HG03135 (cell line): Measurements from ENCODE around the gene OR10C1.
"Not testable (repeated sequence)": the region's sequence is repeated elsewhere in the genome, so short reads cannot be mapped to it uniquely, and the experiment has no call there.

Experiments
- ATAC-seq: cut with Tn5 transposase; IDR thresholded peaks from one replicate; pipeline ENCODE4 v1.9.1; 2021; ENCODE audit warnings: mild to moderate bottlenecking, moderate library complexity; ENCODE audit not compliant: unreplicated experiment

The OR10C1 gene

GRCh38 chr6:29439006-29439405 is at the start of gene OR10C1:
OR10C1 (plus strand) TSS chr6:29439306; CDS start chr6:29440016, 710 bp downstream.
- ATAC-seq = no peak

GRCh38 chr6:29395331-29395730 is 43.8 kb upstream of the OR10C1 start, which contains the start of gene OR12D2:
OR12D2 (plus strand) TSS chr6:29395631; CDS start chr6:29396700, 1,069 bp downstream.
- no peak for ATAC-seq

- ATAC-seq = no peak
Measured at GRCh38 chr6:29399525-29399924, 39.6 kb upstream of the OR10C1 start.

- no peak for ATAC-seq
Measured at GRCh38 chr6:29403801-29404200, 35.3 kb upstream of the OR10C1 start.

- no peak for ATAC-seq
Measured at GRCh38 chr6:29414588-29414987, 24.5 kb upstream of the OR10C1 start, which contains the start of gene OR12D1. OR12D1 (plus strand) TSS chr6:29414928.

GRCh38 chr6:29419516-29419915 is 19.6 kb upstream of the OR10C1 start:
- no peak for ATAC-seq

- ATAC-seq = no peak
Measured at GRCh38 chr6:29424168-29424567, 14.9 kb upstream of the OR10C1 start.

GRCh38 chr6:29424575-29424974 is 14.5 kb upstream of the OR10C1 start:
- no peak for ATAC-seq

- no peak for ATAC-seq
Measured at GRCh38 chr6:29425075-29425474, 14.0 kb upstream of the OR10C1 start.

GRCh38 chr6:29426654-29427053 is 12.5 kb upstream of the OR10C1 start:
- ATAC-seq = no peak

- not testable (repeated sequence) for ATAC-seq
Measured at GRCh38 chr6:29436730-29437129, 2.4 kb upstream of the OR10C1 start.

GRCh38 chr6:29442719-29443118 is 3.6 kb downstream of the OR10C1 start:
- no peak for ATAC-seq

- ATAC-seq = not testable (repeated sequence)
Measured at GRCh38 chr6:29444031-29444430, 4.9 kb downstream of the OR10C1 start.

- ATAC-seq = no peak
Measured at GRCh38 chr6:29447670-29448069, 8.6 kb downstream of the OR10C1 start.

GRCh38 chr6:29451471-29452193 is 12.5 kb downstream of the OR10C1 start:
- ATAC-seq = no peak

- ATAC-seq = no peak
Measured at GRCh38 chr6:29456971-29457370, 17.9 kb downstream of the OR10C1 start, which contains the start of the genes OR11A1 and OR2H1. OR11A1 (minus strand) TSS chr6:29457071; CDS start chr6:29427641, 29,430 bp downstream. OR2H1 (plus strand) TSS chr6:29457155; CDS start chr6:29461770, 4,615 bp downstream.

- ATAC-seq = no peak
Measured at GRCh38 chr6:29461021-29461814, 22.1 kb downstream of the OR10C1 start.

- no peak for ATAC-seq
Measured at GRCh38 chr6:29462022-29462421, 22.9 kb downstream of the OR10C1 start.

- no peak for ATAC-seq
Measured at GRCh38 chr6:29465279-29465678, 26.2 kb downstream of the OR10C1 start.

GRCh38 chr6:29465801-29466200 is 26.7 kb downstream of the OR10C1 start:
- ATAC-seq = no peak

- ATAC-seq = no peak
Measured at GRCh38 chr6:29466241-29466640, 27.1 kb downstream of the OR10C1 start.

- ATAC-seq = no peak
Measured at GRCh38 chr6:29474996-29475395, 35.9 kb downstream of the OR10C1 start.
